Chondrocyte (in vitro differentiated cells): Measurements from ENCODE around the gene HSPB9. TPM values are rescaled to one million over a fixed set of nuclear protein-coding genes. Genes with fewer than 3 reads are reported as not detected.

Experiments used
- DNase-seq: peaks from one replicate; pipeline ENCODE4 v3.0.0; 2021; ENCODE audit warnings: mixed read lengths, low spot score
- H3K27ac Mint-ChIP-seq: one replicate; pipeline ENCODE4 v1.8.0; 2021; ENCODE audit warnings: mild to moderate bottlenecking, moderate library complexity, mixed read lengths; ENCODE audit not compliant: unreplicated experiment
- H3K27me3 Mint-ChIP-seq: 2 replicates; pipeline ENCODE4 v1.8.0; 2021; ENCODE audit warnings: low read depth, mixed read lengths
- H3K36me3 Mint-ChIP-seq: 2 replicates; pipeline ENCODE4 v1.8.0; 2021; ENCODE audit warnings: low read depth, mixed read lengths
- H3K4me1 Mint-ChIP-seq: 2 replicates; pipeline ENCODE4 v1.8.0; 2021; ENCODE audit warnings: low read depth, mild to moderate bottlenecking, mixed read lengths
- H3K4me3 Mint-ChIP-seq: one replicate; pipeline ENCODE4 v1.8.0; 2021; ENCODE audit warnings: mild to moderate bottlenecking, moderate library complexity, mixed read lengths; ENCODE audit not compliant: unreplicated experiment
- H3K9me3 Mint-ChIP-seq: 2 replicates; pipeline ENCODE4 v1.8.0; 2021; ENCODE audit warnings: low read depth, mixed read lengths
- CTCF ChIP-seq: fragments of 200-600 bp; sonication (generic); IDR thresholded peaks from 2 replicates; pipeline ENCODE4 v1.5.0; 2021; ENCODE audit warnings: antibody characterized with exemption, mild to moderate bottlenecking, moderate library complexity
- total RNA-seq: library from RNA; stranded (reverse); gene quantifications from 3 replicates; pipeline ENCODE4 v1.2.1, GENCODE V29; 2021

HSPB9 gene
- total RNA-seq, 1 donor from 2014 or later = not detected

- Mint-ChIP-seq H3K4me1 (peaks cover 4% of the 10 kb centered on the region), H3K36me3 (no peaks in the 10 kb centered on the region), H3K27ac (no peak overlapping the region), H3K27me3 (peaks cover 4% of the 10 kb centered on the region), H3K4me3 (no peak overlapping the region), H3K9me3 (no peaks in the 10 kb centered on the region)
- TF ChIP-seq CTCF = no peak
- no peak for DNase-seq
Measured at GRCh38 chr17:42088736-42089135, 33.9 kb upstream of the HSPB9 start.

GRCh38 chr17:42090964-42091790 lies 31.4 kb upstream of the HSPB9 start:
- no peak for TF ChIP-seq CTCF
- DNase-seq = no peak
- Mint-ChIP-seq H3K4me3 (no peak overlapping the region), H3K9me3 (no peaks in the 10 kb centered on the region), H3K27me3 (peaks cover 9% of the 10 kb centered on the region), H3K27ac (no peak overlapping the region), H3K36me3 (no peaks in the 10 kb centered on the region), H3K4me1 (peaks cover 4% of the 10 kb centered on the region)

- H3K27ac Mint-ChIP-seq = no peak overlapping the region
- DNase-seq = no peak
- peaks cover 18% of the 10 kb centered on the region for H3K27me3 Mint-ChIP-seq
Measured at GRCh38 chr17:42092939-42093338, 29.7 kb upstream of the HSPB9 start.

GRCh38 chr17:42094375-42095069 lies 28.1 kb upstream of the HSPB9 start:
- no peak overlapping the region for H3K27ac Mint-ChIP-seq

More at GRCh38 chr17:42092939-42093338, 29.7 kb upstream of the HSPB9 start:
- TF ChIP-seq CTCF = no peak
- Mint-ChIP-seq H3K36me3 (no peaks in the 10 kb centered on the region), H3K4me1 (peaks cover 4% of the 10 kb centered on the region), H3K4me3 (no peak overlapping the region), H3K9me3 (no peaks in the 10 kb centered on the region)

More at GRCh38 chr17:42094375-42095069, 28.1 kb upstream of the HSPB9 start:
- H3K36me3 Mint-ChIP-seq = no peaks in the 10 kb centered on the region
- no peak for TF ChIP-seq CTCF
- DNase-seq = no peak
- H3K4me1 Mint-ChIP-seq = peaks cover 4% of the 10 kb centered on the region
- H3K4me3 Mint-ChIP-seq = no peak overlapping the region
- H3K9me3 Mint-ChIP-seq = no peaks in the 10 kb centered on the region
- peaks cover 18% of the 10 kb centered on the region for H3K27me3 Mint-ChIP-seq
